A673 (cell line): ENCODE results near the gene A4GNT. TPM values are rescaled to one million over a fixed set of nuclear protein-coding genes. Genes with fewer than 3 reads are reported as not detected.

ENCODE experiments used
- BruUV-seq: library from RNA; stranded (reverse); fragments of 400-500 nt; replicated peaks from 2 replicates; lab custom pipeline; 2021; lab: Mats Ljungman, UMichigan
- CTCF ChIA-PET: fragments of 300-600 bp; sonication (Branson Sonifier 250); formaldehyde crosslinking; loops from one replicate; lab custom pipeline; 2022; ENCODE audit warnings: antibody characterized with exemption; lab: Charles Lee
- POLR2A ChIA-PET: fragments of 300-600 bp; sonication (Branson Sonifier 250); formaldehyde crosslinking; loops from one replicate; lab custom pipeline; 2022; ENCODE audit warnings: antibody characterized with exemption; ENCODE audit not compliant: low non-redundant PET; lab: Charles Lee
- DNase-seq: peaks from one replicate; pipeline ENCODE4 v3.0.0-alpha.2; 2015; ENCODE audit warnings: low spot score
- H3K27ac ChIP-seq: fragments of 200-600 bp; sonication (generic); 2 replicates; pipeline ENCODE4 v1.5.1; 2016; ENCODE audit warnings: mixed run types, low read depth, mild to moderate bottlenecking, mixed read lengths, antibody characterized with exemption, low read length; ENCODE audit not compliant: poor library complexity, severe bottlenecking
- H3K27me3 ChIP-seq: fragments of 200-600 bp; sonication (generic); replicated peaks from 2 replicates; pipeline ENCODE4 v1.6.1; 2017; ENCODE audit warnings: mixed run types, low read depth, mild to moderate bottlenecking, mixed read lengths, antibody characterized with exemption, low read length; ENCODE audit not compliant: insufficient read depth, poor library complexity
- H3K36me3 ChIP-seq: fragments of 200-600 bp; sonication (generic); 2 replicates; pipeline ENCODE4 v1.6.1; 2016; ENCODE audit warnings: mixed run types, mild to moderate bottlenecking, mixed read lengths, antibody characterized with exemption, low read length; ENCODE audit not compliant: insufficient read depth, poor library complexity, severe bottlenecking
- H3K4me1 ChIP-seq: fragments of 200-600 bp; sonication (generic); 2 replicates; pipeline ENCODE4 v1.6.1; 2017; ENCODE audit warnings: mixed run types, mild to moderate bottlenecking, mixed read lengths, antibody characterized with exemption, low read length; ENCODE audit not compliant: insufficient read depth, poor library complexity, severe bottlenecking
- H3K4me3 ChIP-seq: fragments of 200-600 bp; sonication (generic); 2 replicates; pipeline ENCODE4 v1.5.1; 2016; ENCODE audit warnings: low read depth, mixed run types, mild to moderate bottlenecking, mixed read lengths, low read length; ENCODE audit not compliant: poor library complexity, severe bottlenecking
- H3K9me3 ChIP-seq: fragments of 200-600 bp; sonication (generic); 2 replicates; pipeline ENCODE4 v1.6.1; 2016; ENCODE audit warnings: mixed run types, low read depth, mild to moderate bottlenecking, mixed read lengths, antibody characterized with exemption, low read length; ENCODE audit not compliant: poor library complexity, severe bottlenecking
- EZH2 ChIP-seq: fragments of 200-600 bp; sonication (generic); IDR thresholded peaks from 2 replicates; pipeline ENCODE4 v1.6.1; 2017; ENCODE audit warnings: borderline replicate concordance, low read depth, mild to moderate bottlenecking, mixed read lengths, antibody characterized with exemption, low read length; ENCODE audit not compliant: poor library complexity, severe bottlenecking
- intact Hi-C: fragments of 100-400 bp; cut with micrococcal nuclease; formaldehyde crosslinking; loops from one replicate; pipeline ENCODE4 v1.10.0; 2022; ENCODE audit not compliant: unreplicated experiment
- total RNA-seq: library from RNA; stranded (reverse); gene quantifications from 2 replicates; pipeline ENCODE4 v1.2.3, GENCODE V29; 2021
- TF ChIP-seq, protein P1 (sequence below): fragments of 300-800, 200-600 bp; sonication (generic); conservative IDR thresholded peaks from 2 replicates; pipeline ENCODE4 v1.5.1; 2017; ENCODE audit warnings: low read depth, mild to moderate bottlenecking, antibody characterized with exemption, low read length, moderate library complexity, mixed read lengths

Gene A4GNT
- total RNA-seq, 1 experiment from 2014 or later = not detected

DNA sequence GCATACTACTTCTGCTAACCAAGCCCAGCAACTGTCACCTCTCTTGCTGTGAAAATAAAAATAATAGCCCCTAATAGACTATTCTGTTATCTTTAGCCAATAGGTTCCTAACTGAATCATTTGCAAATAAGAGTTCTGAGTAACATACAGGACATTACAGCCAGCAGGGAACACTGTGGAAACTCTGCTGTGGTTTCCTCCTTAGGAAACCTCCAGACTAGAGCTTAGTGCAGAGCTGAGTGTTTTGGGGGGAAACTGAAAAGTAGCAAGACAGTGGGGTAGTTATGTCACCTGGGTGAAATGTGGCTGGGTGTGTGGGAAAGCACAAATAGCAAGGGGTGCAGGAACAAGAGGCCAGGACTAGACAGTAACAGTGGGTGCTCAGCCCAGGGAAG, 49.2 kb downstream of the A4GNT start:
- H3K36me3 ChIP-seq = no peaks in the 10 kb centered on the region
- TF ChIP-seq EZH2 = no peak
- TF ChIP-seq, protein P1, sequence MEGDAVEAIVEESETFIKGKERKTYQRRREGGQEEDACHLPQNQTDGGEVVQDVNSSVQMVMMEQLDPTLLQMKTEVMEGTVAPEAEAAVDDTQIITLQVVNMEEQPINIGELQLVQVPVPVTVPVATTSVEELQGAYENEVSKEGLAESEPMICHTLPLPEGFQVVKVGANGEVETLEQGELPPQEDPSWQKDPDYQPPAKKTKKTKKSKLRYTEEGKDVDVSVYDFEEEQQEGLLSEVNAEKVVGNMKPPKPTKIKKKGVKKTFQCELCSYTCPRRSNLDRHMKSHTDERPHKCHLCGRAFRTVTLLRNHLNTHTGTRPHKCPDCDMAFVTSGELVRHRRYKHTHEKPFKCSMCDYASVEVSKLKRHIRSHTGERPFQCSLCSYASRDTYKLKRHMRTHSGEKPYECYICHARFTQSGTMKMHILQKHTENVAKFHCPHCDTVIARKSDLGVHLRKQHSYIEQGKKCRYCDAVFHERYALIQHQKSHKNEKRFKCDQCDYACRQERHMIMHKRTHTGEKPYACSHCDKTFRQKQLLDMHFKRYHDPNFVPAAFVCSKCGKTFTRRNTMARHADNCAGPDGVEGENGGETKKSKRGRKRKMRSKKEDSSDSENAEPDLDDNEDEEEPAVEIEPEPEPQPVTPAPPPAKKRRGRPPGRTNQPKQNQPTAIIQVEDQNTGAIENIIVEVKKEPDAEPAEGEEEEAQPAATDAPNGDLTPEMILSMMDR = no peak
- no peak for DNase-seq
- no peaks in the 10 kb centered on the region for H3K4me1 ChIP-seq
- no TSS peak for BruUV-seq
- H3K4me3 ChIP-seq = no peak overlapping the region
- POLR2A ChIA-PET = no interaction called here
- intact Hi-C loops = no loop called here
- CTCF ChIA-PET = no interaction called here
- no peak overlapping the region for H3K27ac ChIP-seq
- no peaks in the 10 kb centered on the region for H3K27me3 ChIP-seq
- H3K9me3 ChIP-seq = no peaks in the 10 kb centered on the region

DNA sequence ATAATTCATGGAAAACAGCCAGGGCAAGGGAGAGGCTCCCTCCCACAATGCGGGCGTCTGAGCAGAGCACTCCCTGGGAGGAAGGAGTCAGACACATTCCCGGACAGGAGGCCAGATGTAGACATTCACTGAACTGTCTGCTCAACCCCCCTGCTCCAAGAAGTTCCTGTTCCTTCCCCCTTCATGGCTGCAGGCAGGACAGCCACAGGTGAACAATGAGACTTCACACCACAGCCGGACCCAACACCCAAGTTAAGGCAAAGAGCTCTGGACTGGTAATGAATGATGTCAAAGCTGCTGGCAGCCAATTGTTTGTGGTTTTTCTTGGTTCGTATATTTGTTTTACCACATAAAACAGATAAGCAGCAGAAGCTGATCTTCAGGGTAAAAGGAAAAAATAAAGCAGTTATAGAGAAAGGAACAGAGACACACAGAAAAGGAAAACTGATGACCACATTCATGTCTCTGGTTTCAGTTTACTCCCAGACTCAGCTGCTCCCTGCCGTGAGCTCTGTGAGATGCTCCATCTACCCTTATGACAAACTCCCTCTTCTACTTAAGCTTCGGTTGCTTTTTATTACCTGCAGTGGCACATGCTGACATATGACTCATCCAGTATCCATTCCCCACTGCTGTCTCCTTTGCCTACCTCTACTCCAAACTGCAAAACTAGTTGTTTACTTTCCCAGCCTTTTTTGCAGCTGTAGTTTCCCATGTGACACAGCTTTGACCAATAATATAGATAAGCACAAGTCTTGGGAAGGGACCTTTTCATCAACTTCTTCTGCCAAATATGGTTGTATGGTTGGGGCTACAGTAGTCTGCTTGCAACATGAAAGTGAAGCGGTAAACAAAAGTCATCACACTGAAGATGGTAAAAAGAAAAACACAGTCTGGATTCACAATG, 49.9 kb downstream of the A4GNT start:
- ChIA-PET POLR2A (no interaction called here), CTCF (no interaction called here)
- DNase-seq = peak; percentile 35
- H3K36me3 ChIP-seq = no peaks in the 10 kb centered on the region
- no peaks in the 10 kb centered on the region for H3K27me3 ChIP-seq
- H3K27ac ChIP-seq = no peak overlapping the region
- H3K9me3 ChIP-seq = no peaks in the 10 kb centered on the region
- H3K4me1 ChIP-seq = no peaks in the 10 kb centered on the region
- TF ChIP-seq, protein P1 = no peak
- TF ChIP-seq EZH2 = no peak
- H3K4me3 ChIP-seq = no peak overlapping the region
- intact Hi-C loops = no loop called here
- BruUV-seq = no TSS peak

DNA sequence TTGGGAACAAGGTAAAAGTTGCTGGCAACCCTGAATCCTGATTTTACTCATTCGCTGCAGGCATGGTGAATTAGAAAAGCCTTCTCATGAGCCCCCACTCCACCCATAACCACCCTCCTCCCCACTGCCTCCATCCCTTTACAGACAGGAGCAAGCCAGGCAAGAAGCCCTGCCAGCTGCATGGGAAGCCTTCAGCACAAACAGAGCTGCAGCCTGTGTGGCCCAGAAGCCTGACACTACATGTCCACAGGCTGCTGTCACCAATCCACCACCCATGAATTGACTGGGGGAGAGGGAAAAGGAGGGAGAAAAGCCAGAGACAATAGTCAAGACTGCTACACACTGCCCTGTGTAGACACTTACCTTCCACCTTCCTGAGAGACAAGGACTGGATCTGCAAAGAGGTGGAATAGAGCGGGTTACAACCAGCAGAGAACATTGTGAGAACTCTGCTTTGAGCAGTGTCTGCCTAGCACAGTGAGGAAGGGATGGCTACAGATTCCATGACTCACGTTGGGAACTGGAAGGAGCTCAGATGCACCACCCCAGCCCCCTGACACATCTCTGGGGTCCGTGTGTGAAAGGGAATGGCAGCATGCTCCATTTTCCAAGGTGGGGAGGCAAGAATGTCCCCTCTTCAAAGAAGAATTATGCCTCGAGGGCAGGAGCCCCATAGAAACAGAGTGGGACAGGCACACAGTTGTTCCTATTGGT, 50.7 kb downstream of the A4GNT start:
- ChIA-PET POLR2A (no interaction called here), CTCF (no interaction called here)
- H3K9me3 ChIP-seq = no peaks in the 10 kb centered on the region
- H3K27me3 ChIP-seq = no peaks in the 10 kb centered on the region
- H3K4me3 ChIP-seq = no peak overlapping the region
- H3K36me3 ChIP-seq = no peaks in the 10 kb centered on the region
- BruUV-seq = no TSS peak
- intact Hi-C loops = no loop called here
- H3K27ac ChIP-seq = no peak overlapping the region
- no peaks in the 10 kb centered on the region for H3K4me1 ChIP-seq
- TF ChIP-seq EZH2 = no peak
- TF ChIP-seq, protein P1 = no peak
- no peak for DNase-seq
